ENCODE results near the gene SLC28A3.
"Not testable (repeated sequence)": the region's sequence is repeated elsewhere in the genome, so short reads cannot be mapped to it uniquely, and the experiment has no call there.

The SLC28A3 gene

DNA sequence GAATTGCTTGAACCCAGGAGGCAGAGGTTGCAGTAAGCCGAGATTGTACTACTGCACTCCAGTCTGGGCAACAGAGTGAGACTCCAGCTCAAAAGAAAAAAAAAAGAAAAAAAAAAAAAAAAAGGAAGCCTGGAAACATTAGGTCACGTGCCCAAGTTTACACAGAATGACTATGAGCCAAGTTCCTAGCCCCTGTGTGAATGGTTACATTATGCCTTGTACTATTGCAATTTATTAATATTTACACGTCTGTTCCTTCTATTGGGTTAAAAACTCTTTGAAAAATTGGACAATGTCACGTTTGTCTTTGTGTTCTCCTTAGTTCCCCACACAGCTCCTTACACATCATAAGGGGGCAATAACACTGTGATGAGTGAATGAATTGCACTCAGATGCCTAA lies 33.5 kb upstream of the SLC28A3 start:
- no peaks in the 10 kb centered on the region for H3K9me3 ChIP-seq (ENCODE audit: low read length)
- H3K27me3 ChIP-seq (ENCODE audit: control insufficient read depth in 1 of 2, insufficient read depth in 2 of 2, low read length in 2 of 2), result no peaks in the 10 kb centered on the region
- H3K9ac ChIP-seq (ENCODE audit: low read length), result no peak overlapping the region
- no peak overlapping the region for H3K4me3 ChIP-seq (ENCODE audit: low read depth in 1 of 2, low read length in 2 of 2)
- H3K4me1 ChIP-seq (ENCODE audit: insufficient read depth, low read length), result no peaks in the 10 kb centered on the region
- H3K27ac ChIP-seq (ENCODE audit: low read depth, low read length), result no peak overlapping the region
- no peaks in the 10 kb centered on the region for H3K36me3 ChIP-seq (ENCODE audit: insufficient read depth, low read length)

DNA sequence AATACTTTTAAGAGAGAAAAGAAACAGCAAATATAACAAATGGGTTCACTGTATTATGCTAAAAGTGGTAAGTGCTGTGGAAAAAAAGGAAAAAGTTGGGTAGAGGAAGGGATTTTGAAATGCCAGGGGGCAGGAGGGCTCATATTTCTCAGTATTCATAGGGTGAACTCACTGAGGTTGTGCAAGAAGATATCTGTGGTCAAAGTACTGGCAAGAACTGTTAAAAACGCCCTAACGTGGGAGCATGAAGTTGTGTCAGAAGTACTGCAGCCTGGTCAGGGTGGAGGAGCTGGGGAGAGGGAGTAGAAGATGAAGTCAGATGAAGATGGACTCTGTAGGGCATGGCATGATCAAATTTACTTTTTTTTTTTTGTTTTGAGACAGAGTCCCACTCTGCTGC lies 31.2 kb upstream of the SLC28A3 start:
- Histone ChIP-seq H3K9me3 (ENCODE audit: low read length) (no peaks in the 10 kb centered on the region), H3K27ac (ENCODE audit: low read depth, low read length) (no peak overlapping the region), H3K4me3 (ENCODE audit: low read depth in 1 of 2, low read length in 2 of 2) (no peak overlapping the region), H3K4me1 (ENCODE audit: insufficient read depth, low read length) (no peaks in the 10 kb centered on the region), H3K9ac (ENCODE audit: low read length) (no peak overlapping the region), H3K36me3 (ENCODE audit: insufficient read depth, low read length) (no peaks in the 10 kb centered on the region), H3K27me3 (ENCODE audit: control insufficient read depth in 1 of 2, insufficient read depth in 2 of 2, low read length in 2 of 2) (no peaks in the 10 kb centered on the region)

DNA sequence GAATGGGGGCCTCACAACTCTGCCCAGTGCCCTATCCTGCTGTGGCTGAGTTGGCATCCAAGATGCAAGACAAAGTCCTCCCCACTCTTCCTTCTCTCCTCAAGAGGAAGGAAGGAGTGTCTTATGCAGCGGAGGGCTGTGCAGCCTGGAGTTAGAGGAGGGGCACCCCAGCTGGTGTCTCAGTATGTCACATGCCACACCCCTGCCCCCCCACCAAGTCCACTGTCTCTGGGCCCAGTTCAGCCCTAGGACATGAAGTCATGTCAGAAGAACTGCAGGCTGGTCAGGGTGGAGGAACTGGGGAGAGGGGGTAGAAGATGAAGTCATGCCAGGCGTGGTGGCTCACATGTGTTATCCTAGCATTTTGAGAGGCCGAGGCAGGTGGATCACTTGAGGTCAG lies 28.0 kb upstream of the SLC28A3 start:
- H3K9ac ChIP-seq (ENCODE audit: low read length), result no peak overlapping the region
- no peak overlapping the region for H3K4me3 ChIP-seq (ENCODE audit: low read depth in 1 of 2, low read length in 2 of 2)
- H3K27me3 ChIP-seq (ENCODE audit: control insufficient read depth in 1 of 2, insufficient read depth in 2 of 2, low read length in 2 of 2), result no peaks in the 10 kb centered on the region
- H3K27ac ChIP-seq (ENCODE audit: low read depth, low read length), result no peak overlapping the region
- no peaks in the 10 kb centered on the region for H3K4me1 ChIP-seq (ENCODE audit: insufficient read depth, low read length)
- no peaks in the 10 kb centered on the region for H3K36me3 ChIP-seq (ENCODE audit: insufficient read depth, low read length)
- H3K9me3 ChIP-seq (ENCODE audit: low read length), result no peaks in the 10 kb centered on the region

DNA sequence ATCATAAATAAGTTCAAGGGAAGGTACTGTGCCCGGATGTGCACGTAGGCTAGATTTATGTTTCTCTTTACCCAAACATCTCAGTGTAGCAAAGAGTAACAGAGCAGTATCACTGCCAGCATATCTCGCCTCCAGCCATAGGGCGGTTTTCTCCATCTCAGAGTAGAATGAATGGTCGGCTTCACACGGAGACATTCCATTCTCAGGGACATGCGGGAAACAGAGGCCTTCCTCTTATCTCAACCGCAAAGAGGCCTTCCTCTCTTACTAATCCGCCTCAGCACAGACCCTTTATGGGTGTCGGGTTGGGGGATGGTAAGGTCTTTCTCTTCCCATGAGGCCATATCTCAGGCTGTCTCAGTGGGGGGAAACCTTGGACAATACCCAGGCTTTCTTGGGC lies 27.2 kb upstream of the SLC28A3 start:
- not testable (repeated sequence) for H3K36me3 ChIP-seq (ENCODE audit: insufficient read depth, low read length); H3K27me3 ChIP-seq (ENCODE audit: control insufficient read depth in 1 of 2, insufficient read depth in 2 of 2, low read length in 2 of 2); H3K4me3 ChIP-seq (ENCODE audit: low read depth in 1 of 2, low read length in 2 of 2); H3K9ac ChIP-seq (ENCODE audit: low read length); H3K27ac ChIP-seq (ENCODE audit: low read depth, low read length); H3K4me1 ChIP-seq (ENCODE audit: insufficient read depth, low read length); H3K9me3 ChIP-seq (ENCODE audit: low read length)

DNA sequence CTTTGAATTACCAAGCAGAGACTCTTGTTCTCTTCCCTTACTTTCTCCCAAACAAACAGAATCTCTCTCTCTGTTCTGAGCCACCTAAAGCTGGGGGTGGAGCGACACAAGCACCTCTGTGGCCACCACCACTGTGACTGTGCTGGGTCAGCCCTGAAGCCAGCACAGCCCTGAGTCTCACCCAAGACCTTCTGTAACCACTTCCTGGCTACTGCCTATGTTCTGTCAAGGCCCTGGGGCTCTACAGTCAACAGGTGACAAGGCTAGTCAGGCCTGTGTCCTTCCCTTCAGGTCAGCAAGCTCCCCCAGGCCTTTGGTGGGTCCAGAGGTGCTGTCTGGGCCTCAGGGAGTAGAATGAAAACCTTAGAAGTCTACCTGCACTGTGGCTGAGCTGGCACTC lies 26.1 kb upstream of the SLC28A3 start:
- Histone ChIP-seq H3K36me3 (ENCODE audit: insufficient read depth, low read length) (no peaks in the 10 kb centered on the region), H3K27me3 (ENCODE audit: control insufficient read depth in 1 of 2, insufficient read depth in 2 of 2, low read length in 2 of 2) (no peaks in the 10 kb centered on the region), H3K27ac (ENCODE audit: low read depth, low read length) (no peak overlapping the region), H3K9me3 (ENCODE audit: low read length) (no peaks in the 10 kb centered on the region), H3K4me3 (ENCODE audit: low read depth in 1 of 2, low read length in 2 of 2) (no peak overlapping the region), H3K9ac (ENCODE audit: low read length) (no peak overlapping the region), H3K4me1 (ENCODE audit: insufficient read depth, low read length) (no peaks in the 10 kb centered on the region)

DNA sequence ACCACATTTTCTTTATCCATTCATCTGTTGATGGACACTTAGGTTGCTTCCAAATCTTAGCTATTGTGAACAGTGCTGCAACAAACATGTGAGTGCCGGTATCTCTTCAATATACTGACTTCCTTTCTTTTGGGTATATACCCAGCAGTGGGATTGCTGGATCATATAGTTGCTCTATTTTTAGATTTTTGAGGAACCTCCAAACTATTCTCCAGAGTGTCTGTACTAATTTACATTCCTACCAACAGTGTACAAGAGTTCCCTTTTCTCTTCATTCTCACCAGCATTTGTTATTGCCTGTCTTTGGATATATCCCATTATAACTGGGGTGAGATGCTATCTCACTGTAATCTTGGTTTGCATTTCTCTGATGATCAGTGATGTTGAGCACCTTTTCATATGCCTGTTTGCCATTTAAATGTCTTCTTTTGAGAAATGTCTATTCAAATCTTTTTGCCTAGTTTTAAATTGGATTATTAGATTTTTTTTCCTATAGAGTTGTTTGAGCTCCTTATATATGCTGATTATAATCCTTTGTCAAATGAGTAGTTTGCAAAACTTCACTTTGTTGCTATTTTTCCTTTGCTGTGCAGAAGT lies 24.4 kb upstream of the SLC28A3 start:
- not testable (repeated sequence) for H3K27me3 ChIP-seq (ENCODE audit: control insufficient read depth in 1 of 2, insufficient read depth in 2 of 2, low read length in 2 of 2); H3K4me3 ChIP-seq (ENCODE audit: low read depth in 1 of 2, low read length in 2 of 2); H3K9me3 ChIP-seq (ENCODE audit: low read length); H3K4me1 ChIP-seq (ENCODE audit: insufficient read depth, low read length); H3K36me3 ChIP-seq (ENCODE audit: insufficient read depth, low read length); H3K27ac ChIP-seq (ENCODE audit: low read depth, low read length); H3K9ac ChIP-seq (ENCODE audit: low read length)

DNA sequence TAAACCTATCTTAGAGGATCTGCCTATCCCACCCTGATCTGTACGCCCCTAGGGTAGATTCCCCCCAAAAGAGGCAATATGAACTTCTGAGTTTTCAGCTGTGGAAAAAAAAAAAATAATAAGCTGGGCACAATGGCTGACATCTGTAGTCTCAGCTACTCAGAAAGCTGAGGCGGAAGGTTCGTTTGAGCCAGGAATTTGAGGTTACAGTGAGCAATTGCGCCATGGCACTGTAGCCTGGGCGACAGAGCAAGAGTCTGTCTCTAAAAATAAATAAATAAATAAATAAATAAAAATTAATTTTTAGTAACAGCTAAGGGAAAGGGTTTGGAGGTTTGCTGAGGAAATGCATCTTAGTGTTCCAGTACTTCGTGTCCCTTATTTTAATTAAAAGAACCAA lies 21.1 kb upstream of the SLC28A3 start:
- Histone ChIP-seq H3K4me1 (ENCODE audit: insufficient read depth, low read length) (no peaks in the 10 kb centered on the region), H3K9ac (ENCODE audit: low read length) (no peak overlapping the region), H3K4me3 (ENCODE audit: low read depth in 1 of 2, low read length in 2 of 2) (no peak overlapping the region), H3K9me3 (ENCODE audit: low read length) (no peaks in the 10 kb centered on the region), H3K36me3 (ENCODE audit: insufficient read depth, low read length) (no peaks in the 10 kb centered on the region), H3K27me3 (ENCODE audit: control insufficient read depth in 1 of 2, insufficient read depth in 2 of 2, low read length in 2 of 2) (no peaks in the 10 kb centered on the region), H3K27ac (ENCODE audit: low read depth, low read length) (no peak overlapping the region)

DNA sequence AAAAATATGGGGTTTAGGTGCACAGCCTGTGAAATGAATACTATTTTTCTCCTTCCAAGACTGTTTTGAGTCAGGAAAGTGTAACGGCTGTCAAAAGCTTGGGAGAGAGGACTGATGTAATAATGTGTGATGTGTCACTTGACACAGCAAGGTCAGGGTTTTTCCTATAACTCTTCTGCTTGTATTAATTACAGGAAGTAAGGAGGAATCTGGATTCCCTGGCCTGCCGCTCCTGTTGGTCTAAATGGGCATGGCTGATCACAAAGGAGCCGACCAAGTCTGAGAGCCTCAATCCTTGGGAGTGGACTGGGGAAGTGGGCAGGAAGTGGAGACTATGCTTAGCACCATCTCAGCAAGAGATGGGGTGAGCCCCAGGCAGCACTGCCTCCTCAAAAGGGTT lies 16.7 kb upstream of the SLC28A3 start:
- no peaks in the 10 kb centered on the region for H3K36me3 ChIP-seq (ENCODE audit: insufficient read depth, low read length)
- H3K27ac ChIP-seq (ENCODE audit: low read depth, low read length), result no peak overlapping the region
- no peaks in the 10 kb centered on the region for H3K9me3 ChIP-seq (ENCODE audit: low read length)
- H3K4me3 ChIP-seq (ENCODE audit: low read depth in 1 of 2, low read length in 2 of 2), result no peak overlapping the region
- H3K9ac ChIP-seq (ENCODE audit: low read length), result no peak overlapping the region
- H3K27me3 ChIP-seq (ENCODE audit: control insufficient read depth in 1 of 2, insufficient read depth in 2 of 2, low read length in 2 of 2), result no peaks in the 10 kb centered on the region
- no peaks in the 10 kb centered on the region for H3K4me1 ChIP-seq (ENCODE audit: insufficient read depth, low read length)

DNA sequence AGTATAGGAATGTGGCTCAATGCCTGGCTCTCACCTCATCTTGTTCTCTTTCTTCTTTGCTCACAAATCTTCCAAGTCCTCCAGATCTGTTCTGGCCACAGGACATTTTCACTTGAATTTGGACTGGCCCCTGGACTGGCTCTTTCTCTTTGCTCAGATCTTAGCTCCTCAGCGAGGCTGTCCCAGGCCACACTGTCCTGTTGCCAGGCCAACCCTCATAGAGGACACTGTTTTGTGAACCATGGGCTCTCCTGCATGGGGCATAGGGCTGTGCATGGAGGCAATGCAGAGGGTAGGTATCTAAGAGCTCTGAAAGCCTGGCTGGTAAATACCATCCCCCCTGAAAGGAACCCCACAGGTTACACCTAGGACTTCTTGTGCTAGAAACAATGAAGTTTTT lies 13.5 kb upstream of the SLC28A3 start:
- Histone ChIP-seq H3K27me3 (ENCODE audit: control insufficient read depth in 1 of 2, insufficient read depth in 2 of 2, low read length in 2 of 2) (no peaks in the 10 kb centered on the region), H3K9me3 (ENCODE audit: low read length) (no peaks in the 10 kb centered on the region), H3K4me1 (ENCODE audit: insufficient read depth, low read length) (no peaks in the 10 kb centered on the region), H3K36me3 (ENCODE audit: insufficient read depth, low read length) (no peaks in the 10 kb centered on the region), H3K4me3 (ENCODE audit: low read depth in 1 of 2, low read length in 2 of 2) (no peak overlapping the region), H3K9ac (ENCODE audit: low read length) (no peak overlapping the region), H3K27ac (ENCODE audit: low read depth, low read length) (no peak overlapping the region)

DNA sequence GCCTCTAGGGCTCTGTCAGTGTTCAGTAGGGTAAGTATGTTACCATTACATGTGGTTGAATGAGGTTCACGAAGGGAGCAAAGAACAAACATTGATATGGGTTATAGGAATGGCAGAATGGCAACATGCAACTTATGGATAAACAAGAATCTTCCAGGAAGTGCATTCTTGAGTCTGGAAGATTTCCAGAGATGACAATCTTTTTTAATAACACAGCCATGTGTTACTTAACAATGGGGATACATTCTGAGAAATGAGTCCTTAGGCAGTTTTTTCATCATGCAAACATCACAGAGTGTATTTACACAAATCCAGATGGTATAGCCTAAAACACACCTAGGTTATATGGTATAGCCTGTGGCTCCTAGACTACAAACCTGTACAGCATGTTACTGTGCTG lies 9.1 kb upstream of the SLC28A3 start:
- no peak overlapping the region for H3K27ac ChIP-seq (ENCODE audit: low read depth, low read length)
- H3K27me3 ChIP-seq (ENCODE audit: control insufficient read depth in 1 of 2, insufficient read depth in 2 of 2, low read length in 2 of 2), result no peaks in the 10 kb centered on the region
- H3K9me3 ChIP-seq (ENCODE audit: low read length), result no peaks in the 10 kb centered on the region
- no peak overlapping the region for H3K9ac ChIP-seq (ENCODE audit: low read length)
- no peaks in the 10 kb centered on the region for H3K4me1 ChIP-seq (ENCODE audit: insufficient read depth, low read length)
- no peak overlapping the region for H3K4me3 ChIP-seq (ENCODE audit: low read depth in 1 of 2, low read length in 2 of 2)
- H3K36me3 ChIP-seq (ENCODE audit: insufficient read depth, low read length), result no peaks in the 10 kb centered on the region

DNA sequence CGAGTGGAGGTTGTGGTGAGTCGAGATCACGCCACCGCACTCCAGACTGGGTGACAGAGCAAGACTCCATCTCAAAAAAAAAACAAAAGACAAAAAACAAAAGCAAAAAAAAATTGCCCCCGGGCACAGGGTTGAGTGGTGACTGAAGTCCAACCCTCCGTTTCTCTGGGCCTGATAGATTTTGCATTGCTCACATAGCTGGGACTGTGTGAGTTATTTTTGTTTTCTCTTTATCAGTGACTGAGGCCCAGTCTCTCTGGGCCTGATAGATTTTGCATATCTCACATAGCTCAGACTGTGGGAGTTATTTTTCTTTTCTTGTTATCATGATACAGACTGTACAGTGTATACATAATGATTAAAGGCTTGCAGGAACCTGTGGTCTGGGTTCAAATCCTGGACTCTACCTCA lies 2.6 kb upstream of the SLC28A3 start:
- no peak overlapping the region for H3K9ac ChIP-seq (ENCODE audit: low read length)
- H3K36me3 ChIP-seq (ENCODE audit: insufficient read depth, low read length), result no peaks in the 10 kb centered on the region
- H3K4me1 ChIP-seq (ENCODE audit: insufficient read depth, low read length), result no peaks in the 10 kb centered on the region
- no peak overlapping the region for H3K4me3 ChIP-seq (ENCODE audit: low read depth in 1 of 2, low read length in 2 of 2)
- H3K9me3 ChIP-seq (ENCODE audit: low read length), result no peaks in the 10 kb centered on the region
- H3K27ac ChIP-seq (ENCODE audit: low read depth, low read length), result no peak overlapping the region
- H3K27me3 ChIP-seq (ENCODE audit: control insufficient read depth in 1 of 2, insufficient read depth in 2 of 2, low read length in 2 of 2), result no peaks in the 10 kb centered on the region

DNA sequence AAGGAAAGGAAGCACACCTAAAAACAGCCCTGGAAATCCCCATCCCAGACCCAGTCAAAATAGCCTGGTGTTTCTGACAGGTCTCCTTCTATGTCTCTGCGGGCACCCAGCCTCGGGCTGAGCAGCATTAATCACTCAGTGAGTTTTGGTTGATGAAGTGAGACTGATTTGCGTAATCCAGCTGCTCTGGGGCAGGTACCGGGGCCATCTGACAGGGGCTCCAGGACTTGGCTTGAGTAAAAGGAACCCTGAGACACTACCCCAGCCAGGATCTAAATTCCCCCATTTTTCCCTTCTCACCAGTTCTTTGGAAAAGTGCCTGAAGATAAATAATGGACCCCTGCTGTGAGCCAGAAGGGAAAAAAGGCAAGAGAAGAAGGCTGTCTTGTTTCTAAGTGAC lies 596 bp downstream of the SLC28A3 start:
- no peak overlapping the region for H3K27ac ChIP-seq (ENCODE audit: low read depth, low read length)
- no peak overlapping the region for H3K9ac ChIP-seq (ENCODE audit: low read length)
- H3K4me3 ChIP-seq (ENCODE audit: low read depth in 1 of 2, low read length in 2 of 2), result no peak overlapping the region
- H3K4me1 ChIP-seq (ENCODE audit: insufficient read depth, low read length), result no peaks in the 10 kb centered on the region
- H3K36me3 ChIP-seq (ENCODE audit: insufficient read depth, low read length), result no peaks in the 10 kb centered on the region
- no peaks in the 10 kb centered on the region for H3K27me3 ChIP-seq (ENCODE audit: control insufficient read depth in 1 of 2, insufficient read depth in 2 of 2, low read length in 2 of 2)
- H3K9me3 ChIP-seq (ENCODE audit: low read length), result no peaks in the 10 kb centered on the region
